K562 (cell line): ENCODE measurements around the gene ANXA9. TPM values are rescaled to one million over a fixed set of nuclear protein-coding genes. Genes with fewer than 3 reads are reported as not detected.

Experiments
- ATAC-seq: fragments of 200-7000 bp; cut with Tn5 transposase; 3 replicates; pipeline ENCODE4 v1.9.1; 2020; ENCODE audit warnings: moderate library complexity
- BruUV-seq: library from RNA; stranded (reverse); fragments of 400-500 nt; replicated peaks from 2 replicates; lab custom pipeline; 2021; lab: Mats Ljungman, UMichigan
- CTCF ChIA-PET: fragments of 300-600 bp; formaldehyde crosslinking; extraction: SDS; loops from one replicate; lab custom pipeline; 2021; ENCODE audit warnings: low intra/inter-chr PET ratio; lab: Yijun Ruan, JAX
- POLR2A ChIA-PET: fragments of 300-600, 350-650 bp; sonication (Branson Sonifier 250); formaldehyde crosslinking; extraction: SDS; loops from one replicate; lab custom pipeline; 2021; ENCODE audit warnings: antibody characterized with exemption, inconsistent platforms; lab: Yijun Ruan, JAX
- DNase-seq, 4 experiments: peaks; one replicate each; pipeline versions ENCODE4 v3.0.0 to v3.0.0-alpha.2; 2011 to 2018; ENCODE audit warnings: low spot score in 3 of 4, mixed read lengths in 3 of 4; ENCODE audit errors: extremely low read depth in 1 of 4
- FAIRE-seq: peaks from 2 replicates; lab custom pipeline; 2011; peaks lifted over from hg19 to GRCh38; lab: Jason Lieb, UNC
- H2AFZ ChIP-seq: 2 replicates; pipeline ENCODE4 v1.6.0; 2011; ENCODE audit warnings: low read depth, low read length, control low read depth, inconsistent platforms
- H3K27ac ChIP-seq: fragments of 200-600 bp; 3 replicates; pipeline ENCODE4 v1.8.0; 2011; ENCODE audit warnings: low read depth, mild to moderate bottlenecking, control low read depth, inconsistent platforms, low read length, moderate library complexity, mixed read lengths; ENCODE audit errors: extremely low read depth
- H3K27me3 ChIP-seq, 2 experiments: fragments of 300-600 bp in 1 of 2; 2 replicates in 1 of 2; 3 replicates in 1 of 2; pipeline versions ENCODE4 v1.6.0 to v1.8.0; 2011; ENCODE audit warnings: inconsistent platforms in 2 of 2, low read length in 2 of 2, mild to moderate bottlenecking in 1 of 2, mixed read lengths in 1 of 2, moderate library complexity in 1 of 2; ENCODE audit not compliant: control insufficient read depth in 2 of 2, insufficient read depth in 2 of 2
- H3K36me3 ChIP-seq: fragments of 300-600 bp; 3 replicates; pipeline ENCODE4 v1.8.0; 2011; ENCODE audit warnings: mild to moderate bottlenecking, low read length, inconsistent platforms; ENCODE audit not compliant: control insufficient read depth, insufficient read depth
- H3K4me1 ChIP-seq, 2 experiments: fragments of 200-600 bp in 1 of 2; replicated peaks in 1 of 2; 2 replicates in 1 of 2; 3 replicates in 1 of 2; pipeline versions ENCODE4 v1.5.1 to v1.8.0; 2011; ENCODE audit warnings: inconsistent platforms in 2 of 2, low read length in 2 of 2, mild to moderate bottlenecking in 1 of 2, mixed read lengths in 1 of 2, moderate library complexity in 1 of 2; ENCODE audit not compliant: control insufficient read depth in 2 of 2, insufficient read depth in 2 of 2
- H3K4me2 ChIP-seq: 2 replicates; pipeline ENCODE4 v1.6.1; 2011; ENCODE audit warnings: low read length, control low read depth, inconsistent platforms, mixed read lengths; ENCODE audit not compliant: insufficient read depth
- H3K4me3 ChIP-seq: fragments of 200-600 bp; sonication (generic), shearing (Covaris generic); 2 replicates; pipeline ENCODE4 v1.5.1; 2016; ENCODE audit warnings: control low read depth, inconsistent platforms
- H3K79me2 ChIP-seq: fragments of 200-600 bp; 3 replicates; pipeline ENCODE4 v1.8.0; 2011; ENCODE audit warnings: low read length, inconsistent platforms; ENCODE audit not compliant: control insufficient read depth, insufficient read depth
- H3K9ac ChIP-seq, 2 experiments: 2 replicates each; pipeline versions ENCODE4 v1.6.0 to v1.6.1; 2011; ENCODE audit warnings: low read depth in 2 of 2, low read length in 2 of 2, control low read depth in 1 of 2, inconsistent platforms in 1 of 2, mild to moderate bottlenecking in 1 of 2, mixed read lengths in 1 of 2; ENCODE audit not compliant: insufficient read depth in 1 of 2
- H3K9me1 ChIP-seq: one replicate; pipeline ENCODE4 v1.6.0; 2011; ENCODE audit warnings: inconsistent platforms, mild to moderate bottlenecking, low read length, moderate library complexity; ENCODE audit not compliant: control insufficient read depth, insufficient read depth
- H3K9me3 ChIP-seq: replicated peaks from 2 replicates; pipeline ENCODE4 v1.5.1; 2011; ENCODE audit warnings: low read depth, low read length, inconsistent platforms; ENCODE audit not compliant: control insufficient read depth, insufficient read depth
- H4K20me1 ChIP-seq: replicated peaks from 2 replicates; pipeline ENCODE4 v1.6.1; 2011; ENCODE audit warnings: low read length, inconsistent platforms, mixed read lengths; ENCODE audit not compliant: control insufficient read depth, insufficient read depth
- CC2D1A ChIP-seq: fragments of 450-650 bp; IDR thresholded peaks from 2 replicates; pipeline ENCODE4 v1.6.1; 2017; ENCODE audit warnings: mild to moderate bottlenecking
- CHD2 ChIP-seq: IDR thresholded peaks from 2 replicates; pipeline ENCODE4 v1.6.1; 2011; ENCODE audit warnings: low read depth, low read length
- EHMT2 ChIP-seq: fragments of 450-650 bp; IDR thresholded peaks from 2 replicates; pipeline ENCODE4 v1.6.1; 2018; ENCODE audit warnings: antibody characterized with exemption
- EP300 ChIP-seq: IDR thresholded peaks from 2 replicates; pipeline ENCODE4 v1.6.1; 2012; ENCODE audit warnings: low read length, improper control_type of control experiment
- ESRRA ChIP-seq: fragments of 450-650 bp; IDR thresholded peaks from 2 replicates; pipeline ENCODE4 v1.6.1; 2014; ENCODE audit warnings: low read depth, mild to moderate bottlenecking, moderate library complexity, borderline replicate concordance
- HBP1 ChIP-seq: fragments of 450-650 bp; formaldehyde crosslinking; IDR thresholded peaks from 2 replicates; pipeline ENCODE4 v1.4.0; 2022; ENCODE audit warnings: missing genetic modification characterization
- MYC ChIP-seq, 2 experiments: fragments of 250-450 bp in 1 of 2; sonication (Bioruptor Pico) in 1 of 2; IDR thresholded peaks; 2 replicates each; pipeline versions ENCODE4 v1.5.1 to v1.6.1; 2012 to 2021; ENCODE audit warnings: low read depth in 2 of 2, borderline replicate concordance in 1 of 2, improper control_type of control experiment in 1 of 2, low read length in 1 of 2, mild to moderate bottlenecking in 1 of 2, moderate library complexity in 1 of 2
- PHTF2 ChIP-seq: fragments of 250-450 bp; sonication (Bioruptor Pico); IDR thresholded peaks from 2 replicates; pipeline ENCODE4 v1.5.0; 2021; ENCODE audit warnings: mild to moderate bottlenecking
- RFX1 ChIP-seq: fragments of 450-650 bp; IDR thresholded peaks from 2 replicates; pipeline ENCODE4 v1.6.1; 2016; ENCODE audit warnings: mild to moderate bottlenecking, moderate library complexity
- SMARCB1 ChIP-seq: IDR thresholded peaks from 2 replicates; pipeline ENCODE4 v1.6.1; 2011; ENCODE audit warnings: improper control_type of control experiment, low read depth; ENCODE audit not compliant: insufficient read length
- TAF9B ChIP-seq: fragments of 450-650 bp; IDR thresholded peaks from 2 replicates; pipeline ENCODE4 v1.6.1; 2018; ENCODE audit warnings: mild to moderate bottlenecking; ENCODE audit not compliant: partially characterized antibody
- TEAD1 ChIP-seq, 2 experiments: fragments of 450-650 bp in 1 of 2; sonication (generic) in 1 of 2; formaldehyde crosslinking; IDR thresholded peaks; 2 replicates each; pipeline versions ENCODE4 v1.4.0 to v1.8.0; 2020 to 2022; ENCODE audit warnings: mild to moderate bottlenecking in 2 of 2, missing genetic modification reagents in 1 of 2
- TFAP4 ChIP-seq: sonication (generic); formaldehyde crosslinking; IDR thresholded peaks from 2 replicates; pipeline ENCODE4 v1.8.0; 2022; ENCODE audit warnings: missing genetic modification reagents, mild to moderate bottlenecking, moderate library complexity, borderline replicate concordance
- YY1 ChIP-seq, 3 experiments: IDR thresholded peaks; 2 replicates each; pipeline ENCODE4 v1.6.1; 2011; ENCODE audit warnings: low read length in 2 of 3, mild to moderate bottlenecking in 2 of 3, moderate library complexity in 2 of 3, borderline replicate concordance in 1 of 3, control low read depth in 1 of 3, low read depth in 1 of 3; ENCODE audit not compliant: insufficient read depth in 3 of 3, insufficient replicate concordance in 2 of 3, control insufficient read depth in 1 of 3, insufficient read length in 1 of 3; ENCODE audit errors: extremely low read depth in 1 of 3
- ZNF24 ChIP-seq: fragments of 450-650 bp; IDR thresholded peaks from 2 replicates; pipeline ENCODE4 v1.6.1; 2016
- ZNF282 ChIP-seq: sonication (generic); formaldehyde crosslinking; IDR thresholded peaks from 2 replicates; pipeline ENCODE4 v1.8.1; 2023; ENCODE audit warnings: missing genetic modification reagents
- ZNF384 ChIP-seq: IDR thresholded peaks from 2 replicates; pipeline ENCODE4 v1.6.1; 2012; ENCODE audit warnings: low read depth, low read length, improper control_type of control experiment
- ZNF449 ChIP-seq: fragments of 250-450 bp; sonication (Bioruptor Pico); IDR thresholded peaks from 2 replicates; pipeline ENCODE4 v1.8.0; 2022; ENCODE audit warnings: moderate library complexity, mild to moderate bottlenecking, inconsistent platforms
- WGBS: fragments of 100-300 bp; shearing (Covaris generic); methylation state at CpG from one replicate; pipeline ENCODE4 v1.1.6; 2016; ENCODE audit warnings: low coverage, mixed read lengths; ENCODE audit not compliant: insufficient coverage; ENCODE audit errors: missing lambda C conversion rate; 5-methylcytosine and 5-hydroxymethylcytosine counted together
- in situ Hi-C: fragments of 300-500 bp; cut with MboI; formaldehyde crosslinking; loops from 4 replicates; pipeline ENCODE4 v1.15.0; 2018; ENCODE audit warnings: inconsistent platforms, mixed read lengths
- intact Hi-C: fragments of 100-400 bp; cut with micrococcal nuclease; formaldehyde crosslinking; loops from 2 replicates; pipeline ENCODE4 v1.14.2; 2022
- polyA plus RNA-seq, 8 experiments: library from polyadenylated mRNA; depleted of rRNA in 4 of 8; stranded (reverse) in 5 of 8; unstranded in 3 of 8; fragments of >200 nt; fragmentation: Nextera tagmentation in 2 of 8; fragmentation: Illumina TruSeq in 1 of 8; extraction: Ambion mirVana in 2 of 8; extraction: Trizol in 1 of 8; gene quantifications; 2 replicates each; pipeline versions ENCODE4 v1.2.1 to v1.2.3, GENCODE V29; 2011 to 2014; ENCODE audit warnings: inconsistent platforms in 1 of 8, missing spikeins in 1 of 8
- total RNA-seq, 7 experiments: library from RNA; depleted of rRNA in 6 of 7; stranded (reverse); fragments of >200 nt in 6 of 7; fragmentation: Illumina TruSeq in 2 of 7; extraction: Trizol in 2 of 7; gene quantifications; 2 replicates each; pipeline versions ENCODE4 v1.2.1 to v1.2.3, GENCODE V29; 2011 to 2021; ENCODE audit warnings: low replicate concordance in 1 of 7

Gene ANXA9
- total and polyA plus RNA-seq, 9 of the 15 experiments (the other 6 are each of a cell fraction or from before 2014, with no cell fraction given): 0.24 to 1.6 (median 0.57) TPM

GRCh38 chr1:151024540-151025146, 42.6 kb downstream of the ANXA9 start:
- no peak overlapping the region for H3K4me3 ChIP-seq
- no peaks in the 10 kb centered on the region for H3K27me3 ChIP-seq
- no peaks in the 10 kb centered on the region for H3K9me3 ChIP-seq
- BruUV-seq: no TSS peak
- DNase-seq (peak; percentile 55 to 88 (median 74)), FAIRE-seq (peak; percentile 94), ATAC-seq (peak; percentile 99)
- H3K9ac ChIP-seq: no peak overlapping the region
- intact Hi-C loops: loop anchor here (1.0 to 5.0 kb wide), 3 partner anchors 33 to 132 kb away; partner anchors contain the start of genes CDC42SE1, GABPB2 and TNFAIP8L2
- ChIA-PET CTCF (interaction anchor here (1.0 to 3.4 kb wide), 2 partner anchors 36 to 130 kb away, joined by 3 to 23 read pairs; partner anchors contain the start of genes MLLT11 and TNFAIP8L2), POLR2A (interaction anchor here (0.6 to 2.4 kb wide), 11 partner anchors 10 to 817 kb away, joined by 3 to 8 read pairs (median 3); partner anchors contain the start of gene MRPL9)
- no peak overlapping the region; the same call in 2 of the 3 replicates for H3K27ac ChIP-seq
- H3K4me1 ChIP-seq: no peaks in the 10 kb centered on the region; a peak in 2 of 5 replicates
- H3K36me3 ChIP-seq: peaks cover 44% of the 10 kb centered on the region
- no peak overlapping the region; the same call in 1 of the 2 replicates for H3K4me2 ChIP-seq
- in situ Hi-C loops: no loop called here
- peak overlapping the region; percentile 54; the same call in 1 of the 2 replicates for H2AFZ ChIP-seq
- no peaks in the 10 kb centered on the region for H3K79me2 ChIP-seq
- no peaks in the 10 kb centered on the region for H3K9me1 ChIP-seq
- 14% methylated on average over 6 of the region's 6 CpGs for WGBS
- no peaks in the 10 kb centered on the region for H4K20me1 ChIP-seq
- no peak for TF ChIP-seq ZNF449 (CRISPR knock-in tag)
- TF ChIP-seq ZNF384: peak; percentile 62
- TF ChIP-seq ZNF282: no peak
- TF ChIP-seq CC2D1A: 0 out of 2 replicates have a peak, but pooled peaks have one; percentile 57
- TF ChIP-seq EHMT2: peak; percentile 66
- TF ChIP-seq RFX1: peak; percentile 19; the same call in 1 of the 2 replicates
- TF ChIP-seq ZNF24: peak; percentile 36; the same call in 1 of the 2 replicates
- no peak for TF ChIP-seq CHD2
- peak; percentile 32; the same call in 1 of the 2 replicates for TF ChIP-seq MYC (IDR thresholded peaks at IDR 0.05; ENCODE audit: low read depth, low read length)
- no peak for TF ChIP-seq MYC (CRISPR knock-in tag; IDR thresholded peaks at IDR 0.05; ENCODE audit: borderline replicate concordance, low read depth)
- peak; percentile 36; the same call in 1 of the 2 replicates for TF ChIP-seq TFAP4
- TF ChIP-seq PHTF2 (CRISPR knock-in tag): no peak
- TF ChIP-seq EP300: 0 out of 2 replicates have a peak, but pooled peaks have one; percentile 3
- no peak for TF ChIP-seq TAF9B
- TF ChIP-seq YY1 (IDR thresholded peaks at IDR 0.05; ENCODE audit: borderline replicate concordance in 1 of 3, control insufficient read depth in 1 of 3, extremely low read depth in 1 of 3, insufficient read depth in 3 of 3, insufficient read length in 1 of 3, insufficient replicate concordance in 2 of 3, low read depth in 1 of 3, low read length in 2 of 3): peak in 1 of 3 experiments; percentile 26
- no peak for TF ChIP-seq HBP1 (CRISPR knock-in tag)
- TF ChIP-seq TEAD1 (CRISPR knock-in tag; IDR thresholded peaks at IDR 0.05): no peak
- no peak for TF ChIP-seq SMARCB1
- peak; percentile 12; the same call in 1 of the 2 replicates for TF ChIP-seq ESRRA
